GM18505 (cell line): ENCODE results near the gene SPRR1A.
"Not testable (repeated sequence)": the region's sequence is repeated elsewhere in the genome, so short reads cannot be mapped to it uniquely, and the experiment has no call there.

Source experiments
- ATAC-seq: cut with Tn5 transposase; IDR thresholded peaks from one replicate; pipeline ENCODE4 v1.9.1; 2021; ENCODE audit not compliant: unreplicated experiment
- POLR2A ChIP-seq: IDR thresholded peaks from 4 replicates; pipeline ENCODE4 v1.6.1; 2011; ENCODE audit warnings: borderline replicate concordance; ENCODE audit not compliant: insufficient read depth, insufficient read length; ENCODE audit errors: extremely low read depth

Gene SPRR1A

GRCh38 chr1:152982076-152982475, 1.8 kb upstream of the SPRR1A start:
- ATAC-seq = no peak

GRCh38 chr1:152983234-152983633, 647 bp upstream of the SPRR1A start:
- no peak for ATAC-seq

More at GRCh38 chr1:152982076-152982475, 1.8 kb upstream of the SPRR1A start:
- TF ChIP-seq POLR2A = no peak

GRCh38 chr1:152986578-152986977, 2.7 kb downstream of the SPRR1A start:
- no peak for ATAC-seq
- TF ChIP-seq POLR2A = no peak

More at GRCh38 chr1:152983234-152983633, 647 bp upstream of the SPRR1A start:
- TF ChIP-seq POLR2A = no peak

- ATAC-seq = no peak
- TF ChIP-seq POLR2A = no peak
Observed at GRCh38 chr1:152993186-152993585, 9.3 kb downstream of the SPRR1A start.

- TF ChIP-seq POLR2A = no peak
- no peak for ATAC-seq
Observed at GRCh38 chr1:152995842-152996241, 12.0 kb downstream of the SPRR1A start.

GRCh38 chr1:152996633-152997400, 12.9 kb downstream of the SPRR1A start:
- no peak for ATAC-seq
- TF ChIP-seq POLR2A = no peak

- TF ChIP-seq POLR2A = no peak
Observed at GRCh38 chr1:152997901-152998300, 14.0 kb downstream of the SPRR1A start.

GRCh38 chr1:152998476-152998875, 14.6 kb downstream of the SPRR1A start:
- no peak for ATAC-seq
- TF ChIP-seq POLR2A = no peak

More at GRCh38 chr1:152997901-152998300, 14.0 kb downstream of the SPRR1A start:
- no peak for ATAC-seq

- no peak for TF ChIP-seq POLR2A
- ATAC-seq = no peak
Observed at GRCh38 chr1:152999818-153000217, 15.9 kb downstream of the SPRR1A start.

- no peak for TF ChIP-seq POLR2A
- ATAC-seq = no peak
Observed at GRCh38 chr1:153000294-153000693, 16.4 kb downstream of the SPRR1A start.

- TF ChIP-seq POLR2A = no peak
- no peak for ATAC-seq
Observed at GRCh38 chr1:153001382-153001781, 17.5 kb downstream of the SPRR1A start, which contains the start of gene SPRR3. Gene SPRR3, plus strand, starts transcription at chr1:153001749. Its CDS starts 1,272 bp downstream, at chr1:153003021.

GRCh38 chr1:153011235-153011758, 27.4 kb downstream of the SPRR1A start:
- ATAC-seq = not testable (repeated sequence)

- not testable (repeated sequence) for ATAC-seq
Observed at GRCh38 chr1:153021829-153022228, 37.9 kb downstream of the SPRR1A start.

GRCh38 chr1:153022340-153022739, 38.5 kb downstream of the SPRR1A start:
- ATAC-seq = not testable (repeated sequence)

- ATAC-seq = no peak
Observed at GRCh38 chr1:153023109-153023508, 39.2 kb downstream of the SPRR1A start.

GRCh38 chr1:153024413-153024812, 40.5 kb downstream of the SPRR1A start:
- no peak for TF ChIP-seq POLR2A
- no peak for ATAC-seq

More at GRCh38 chr1:153023109-153023508, 39.2 kb downstream of the SPRR1A start:
- TF ChIP-seq POLR2A = no peak
